ENCODE measurements around the gene TRRAP. TPM values are rescaled to one million over a fixed set of nuclear protein-coding genes. Genes with fewer than 3 reads are reported as not detected.

TRRAP gene
- polyA plus RNA-seq, 1 donor from 2014 or later = 10.2 TPM

DNA sequence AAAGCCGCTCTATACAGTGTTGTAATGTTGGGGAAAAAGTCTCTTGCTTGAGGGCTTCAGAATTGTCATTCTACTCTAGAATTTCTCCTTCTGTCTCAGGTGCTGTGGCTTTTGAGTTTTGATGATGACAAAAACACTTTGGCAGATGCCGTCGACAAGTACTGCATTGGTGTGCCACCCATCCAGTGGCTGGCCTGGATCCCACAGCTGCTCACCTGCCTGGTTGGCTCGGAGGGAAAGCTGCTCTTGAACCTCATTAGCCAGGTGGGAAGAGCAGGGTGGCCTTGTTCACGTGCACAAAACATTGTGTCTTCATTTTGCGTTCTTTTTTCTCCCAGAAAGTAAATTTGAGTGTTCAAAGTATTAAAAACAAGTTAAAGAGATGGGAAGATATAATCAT is 112.0 kb downstream of the TRRAP start:
- peaks cover 0 to 6% (median 3%) of the 10 kb centered on the region in 3 donors for H3K9me3 Mint-ChIP-seq
- peaks cover 5% of the 10 kb centered on the region for H3K36me3 Mint-ChIP-seq
- no peak overlapping the region for H3K27ac Mint-ChIP-seq
- H3K4me1 Mint-ChIP-seq = no peaks in the 10 kb centered on the region
- H3K27me3 Mint-ChIP-seq = no peaks in the 10 kb centered on the region
- H3K4me3 Mint-ChIP-seq = peak overlapping the region in 1 of 4 donors; percentile 20

DNA sequence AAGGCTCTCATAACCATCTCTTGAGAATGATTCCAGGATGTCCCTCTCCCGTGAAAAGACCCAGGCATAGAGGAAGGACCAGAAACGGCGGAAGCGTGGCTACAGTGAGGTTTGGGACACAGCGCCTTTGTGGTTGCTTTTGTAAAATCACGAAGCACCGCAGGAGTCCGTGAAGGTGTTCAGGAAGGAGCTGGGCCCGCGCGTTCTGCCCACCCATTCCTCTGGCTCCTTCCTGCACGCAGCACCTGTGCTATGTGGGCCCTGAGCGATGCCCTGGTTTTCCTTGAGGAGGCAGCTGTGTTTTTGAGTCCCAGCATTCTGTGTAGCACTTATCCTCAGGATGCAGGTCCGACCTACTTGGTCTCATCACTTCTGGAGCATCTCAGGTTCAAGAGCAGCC is 112.8 kb downstream of the TRRAP start:
- no peak overlapping the region for H3K4me3 Mint-ChIP-seq
- H3K4me1 Mint-ChIP-seq = peaks cover 0 to 2% (median 0%) of the 10 kb centered on the region in 3 donors
- peaks cover 0 to under 1% (median 0%) of the 10 kb centered on the region in 3 donors for H3K9me3 Mint-ChIP-seq
- no peak overlapping the region for H3K27ac Mint-ChIP-seq
- no peaks in the 10 kb centered on the region for H3K27me3 Mint-ChIP-seq
- H3K36me3 Mint-ChIP-seq = peaks cover 5% of the 10 kb centered on the region

DNA sequence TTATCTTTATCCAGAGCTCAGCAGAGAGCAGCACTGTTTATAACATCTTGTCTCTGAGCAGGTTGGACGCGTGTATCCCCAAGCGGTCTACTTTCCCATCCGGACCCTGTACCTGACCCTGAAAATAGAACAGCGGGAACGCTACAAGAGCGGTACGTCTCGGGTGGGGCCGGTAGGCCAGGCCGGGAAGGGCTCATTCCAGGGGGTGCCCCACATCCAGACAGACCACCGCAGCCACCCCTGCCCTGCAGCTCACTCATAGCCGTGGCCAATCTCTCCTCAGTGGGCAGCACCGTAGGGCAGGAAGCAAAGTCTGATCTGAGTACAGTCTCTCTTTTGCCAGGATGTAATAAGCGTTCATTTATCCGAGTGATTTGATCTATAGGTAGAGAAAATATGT is 113.7 kb downstream of the TRRAP start:
- Mint-ChIP-seq H3K36me3 (peaks cover 4% of the 10 kb centered on the region), H3K27ac (peak overlapping the region in 1 of 3 donors; percentile 23), H3K9me3 (no peaks in the 10 kb centered on the region), H3K4me3 (no peak overlapping the region), H3K4me1 (peaks cover 0 to 2% (median 0%) of the 10 kb centered on the region in 3 donors), H3K27me3 (no peaks in the 10 kb centered on the region)

DNA sequence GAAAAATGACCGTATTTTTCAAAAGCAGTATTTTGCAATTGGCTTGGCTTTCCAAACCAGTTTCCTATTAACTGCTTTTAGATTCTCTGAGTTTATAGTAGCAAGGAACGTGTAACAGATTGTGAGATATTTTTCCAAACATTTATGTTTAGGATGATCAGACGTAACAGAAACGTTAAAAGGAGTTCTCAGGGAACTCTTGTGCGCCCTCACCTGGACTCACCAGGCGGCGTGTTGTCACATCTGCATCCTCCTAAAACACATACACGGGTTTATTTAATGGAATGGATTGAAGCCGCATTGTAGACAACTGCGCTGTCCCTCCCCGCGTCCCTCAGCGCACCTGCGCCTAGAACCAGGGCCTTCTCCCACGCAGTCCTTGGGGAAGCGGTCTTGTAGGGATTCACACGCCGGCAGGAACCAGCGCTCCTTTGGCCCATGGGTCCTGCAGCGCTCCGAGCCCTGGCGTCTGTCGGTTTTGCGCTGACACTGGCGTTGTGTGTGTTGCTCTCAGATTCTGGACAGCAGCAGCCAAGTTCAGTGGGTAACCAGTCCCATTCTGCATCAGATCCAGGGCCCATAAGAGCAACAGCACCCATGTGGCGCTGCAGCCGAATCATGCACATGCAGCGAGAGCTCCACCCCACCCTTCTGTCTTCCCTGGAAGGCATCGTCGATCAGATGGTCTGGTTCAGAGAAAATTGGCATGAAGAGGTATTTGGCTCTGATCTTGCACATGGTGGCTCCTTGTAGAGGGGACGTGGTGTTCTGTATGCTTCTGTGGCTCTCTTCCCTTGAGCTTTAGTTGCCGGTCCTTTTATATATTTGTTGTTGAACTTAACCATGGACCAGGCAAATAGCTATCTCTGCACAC is 114.9 kb downstream of the TRRAP start:
- Mint-ChIP-seq H3K27me3 (no peaks in the 10 kb centered on the region), H3K27ac (no peak overlapping the region), H3K36me3 (no peaks in the 10 kb centered on the region), H3K4me3 (no peak overlapping the region), H3K4me1 (peaks cover 0 to 2% (median 0%) of the 10 kb centered on the region in 3 donors), H3K9me3 (no peaks in the 10 kb centered on the region)

DNA sequence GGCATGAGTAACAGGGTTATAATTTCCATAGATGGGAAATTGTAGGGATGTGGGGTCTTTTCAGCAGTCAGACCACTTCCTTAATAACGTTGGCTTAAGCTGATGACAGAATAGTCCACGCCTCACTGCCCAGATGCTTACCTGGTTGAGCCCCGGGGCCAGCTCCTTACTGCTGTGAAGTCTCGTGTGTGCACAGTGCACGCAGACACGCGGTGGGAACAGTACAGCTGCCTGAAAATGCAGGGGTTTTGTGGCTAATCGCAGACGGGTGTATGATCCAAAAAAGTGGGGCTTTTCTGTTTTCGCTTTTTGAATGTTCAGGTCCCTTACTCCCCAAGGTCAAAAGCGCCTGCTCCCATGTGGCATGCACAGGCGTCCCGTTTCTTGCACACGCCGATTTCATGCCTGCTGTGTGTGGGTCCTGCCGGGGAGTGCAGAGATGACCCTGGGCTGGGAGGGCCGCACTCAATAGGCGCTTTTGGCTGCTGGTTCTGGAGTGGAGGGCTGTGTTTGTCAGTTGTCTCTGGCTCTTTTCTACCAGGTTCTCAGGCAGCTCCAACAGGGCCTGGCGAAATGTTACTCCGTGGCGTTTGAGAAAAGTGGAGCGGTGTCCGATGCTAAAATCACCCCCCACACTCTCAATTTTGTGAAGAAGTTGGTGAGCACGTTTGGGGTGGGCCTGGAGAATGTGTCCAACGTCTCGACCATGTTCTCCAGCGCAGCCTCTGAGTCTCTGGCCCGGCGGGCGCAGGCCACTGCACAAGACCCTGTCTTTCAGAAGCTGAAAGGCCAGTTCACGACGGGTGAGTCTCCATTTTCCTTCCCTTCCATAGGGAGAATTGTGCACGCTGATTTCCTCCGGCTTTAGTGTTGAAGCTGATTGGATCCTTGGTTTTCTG is 116.0 kb downstream of the TRRAP start:
- H3K4me1 Mint-ChIP-seq = peaks cover 0 to 2% (median 0%) of the 10 kb centered on the region in 3 donors
- H3K9me3 Mint-ChIP-seq = no peaks in the 10 kb centered on the region
- H3K27me3 Mint-ChIP-seq = no peaks in the 10 kb centered on the region
- H3K4me3 Mint-ChIP-seq = no peak overlapping the region
- peak overlapping the region in 1 of 3 donors; percentile 51 for H3K27ac Mint-ChIP-seq
- H3K36me3 Mint-ChIP-seq = no peaks in the 10 kb centered on the region

DNA sequence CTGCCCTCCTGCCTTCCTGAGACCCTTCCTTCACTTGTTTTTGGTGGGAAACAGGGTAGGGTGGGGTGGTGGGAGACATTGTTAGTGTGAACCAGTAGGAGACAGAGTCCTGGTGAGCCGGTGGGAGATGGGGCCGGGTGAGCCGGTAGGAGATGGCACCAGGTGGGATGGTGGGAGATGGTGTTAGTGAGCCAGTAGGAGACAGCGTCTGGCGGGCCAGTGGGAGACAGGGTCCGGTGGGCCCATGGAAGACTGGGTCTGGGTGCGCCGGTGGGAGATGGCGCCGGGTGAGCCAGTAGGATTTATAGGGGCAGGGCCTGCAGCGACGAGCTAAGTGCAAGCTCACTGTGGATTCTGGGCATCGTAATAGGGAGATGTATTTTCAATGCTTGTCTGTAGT is 116.8 kb downstream of the TRRAP start:
- no peaks in the 10 kb centered on the region for H3K9me3 Mint-ChIP-seq
- H3K27ac Mint-ChIP-seq = peak overlapping the region in 1 of 3 donors; percentile 51
- H3K4me3 Mint-ChIP-seq = peak overlapping the region in 1 of 4 donors; percentile 29
- peaks cover 0 to 2% (median 0%) of the 10 kb centered on the region in 3 donors for H3K4me1 Mint-ChIP-seq
- no peaks in the 10 kb centered on the region for H3K36me3 Mint-ChIP-seq
- no peaks in the 10 kb centered on the region for H3K27me3 Mint-ChIP-seq

DNA sequence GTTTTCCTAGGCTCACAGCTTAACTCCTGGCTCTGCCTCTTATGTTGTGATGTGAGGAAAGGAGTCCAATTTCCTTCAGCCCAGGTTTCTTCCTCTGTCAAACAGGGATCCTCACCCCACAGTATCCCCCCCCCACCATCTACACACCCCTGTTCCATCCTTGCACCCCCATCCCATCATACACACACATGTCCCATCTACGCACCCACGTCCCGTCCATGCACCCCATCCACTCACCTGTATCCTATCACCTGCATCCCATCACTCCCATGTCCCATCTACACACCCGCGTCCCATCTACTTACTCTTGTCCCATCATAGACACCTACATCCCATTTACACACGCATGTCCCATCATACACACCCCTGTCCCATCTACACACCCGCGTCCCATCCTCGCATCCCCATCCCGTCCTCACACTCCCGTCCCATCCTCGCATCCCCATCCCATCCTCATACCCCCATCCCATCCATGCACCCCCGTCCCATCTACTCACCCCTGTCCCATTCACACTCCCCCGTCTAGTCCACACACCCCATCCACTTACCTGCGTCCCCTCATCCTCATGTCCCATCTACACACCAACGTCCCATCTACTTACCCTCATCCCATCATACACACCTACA is 117.3 kb downstream of the TRRAP start:
- H3K4me1 Mint-ChIP-seq = peaks cover 0 to 2% (median 0%) of the 10 kb centered on the region in 3 donors
- no peak overlapping the region for H3K27ac Mint-ChIP-seq
- H3K27me3 Mint-ChIP-seq = no peaks in the 10 kb centered on the region
- H3K36me3 Mint-ChIP-seq = no peaks in the 10 kb centered on the region
- H3K9me3 Mint-ChIP-seq = no peaks in the 10 kb centered on the region
- no peak overlapping the region for H3K4me3 Mint-ChIP-seq

DNA sequence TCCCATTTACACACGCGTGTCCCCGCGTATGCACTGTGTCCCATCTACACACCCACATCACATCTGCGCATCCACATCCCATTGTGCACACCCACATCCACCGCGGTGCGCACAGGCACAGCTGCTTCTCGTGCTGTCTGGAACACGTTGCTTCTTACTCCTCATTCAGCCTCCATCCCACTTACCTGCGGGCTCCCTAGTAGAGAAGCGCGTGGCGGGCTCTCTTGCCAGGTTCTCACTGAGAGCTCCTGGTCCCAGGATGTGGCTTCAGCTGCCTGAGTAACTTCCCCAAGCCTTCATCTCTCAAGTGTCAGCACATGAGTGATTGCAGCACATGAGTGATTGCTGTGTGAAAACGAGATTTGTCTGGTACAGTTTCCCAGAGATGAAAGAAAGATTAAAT is 117.8 kb downstream of the TRRAP start:
- Mint-ChIP-seq H3K9me3 (no peaks in the 10 kb centered on the region), H3K4me3 (no peak overlapping the region), H3K36me3 (no peaks in the 10 kb centered on the region), H3K27me3 (no peaks in the 10 kb centered on the region), H3K4me1 (peaks cover 0 to 2% (median 0%) of the 10 kb centered on the region in 3 donors), H3K27ac (peak overlapping the region in 1 of 3 donors; percentile 33)

DNA sequence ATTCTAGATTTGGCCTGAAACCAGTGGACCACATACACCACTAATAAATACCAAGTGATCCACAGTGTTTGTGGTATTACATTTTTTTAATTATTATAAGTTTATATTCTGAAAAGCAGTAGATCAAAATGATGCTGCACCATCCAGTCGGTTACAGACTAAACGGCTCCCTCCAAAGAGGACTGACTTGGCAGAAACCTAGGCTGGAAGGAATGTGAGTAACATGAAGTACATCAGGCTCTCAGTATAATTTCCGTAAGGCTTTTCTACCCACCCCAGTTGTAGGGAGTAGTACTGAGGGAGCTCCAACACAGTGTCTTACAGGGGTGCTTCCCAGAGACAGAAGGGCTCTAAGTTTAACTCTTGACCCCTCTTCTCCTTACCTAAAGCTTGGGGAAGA is 119.5 kb downstream of the TRRAP start:
- Mint-ChIP-seq H3K36me3 (no peaks in the 10 kb centered on the region), H3K27ac (no peak overlapping the region), H3K27me3 (no peaks in the 10 kb centered on the region), H3K4me1 (peaks cover 0 to 2% (median 0%) of the 10 kb centered on the region in 3 donors), H3K4me3 (no peak overlapping the region), H3K9me3 (no peaks in the 10 kb centered on the region)

DNA sequence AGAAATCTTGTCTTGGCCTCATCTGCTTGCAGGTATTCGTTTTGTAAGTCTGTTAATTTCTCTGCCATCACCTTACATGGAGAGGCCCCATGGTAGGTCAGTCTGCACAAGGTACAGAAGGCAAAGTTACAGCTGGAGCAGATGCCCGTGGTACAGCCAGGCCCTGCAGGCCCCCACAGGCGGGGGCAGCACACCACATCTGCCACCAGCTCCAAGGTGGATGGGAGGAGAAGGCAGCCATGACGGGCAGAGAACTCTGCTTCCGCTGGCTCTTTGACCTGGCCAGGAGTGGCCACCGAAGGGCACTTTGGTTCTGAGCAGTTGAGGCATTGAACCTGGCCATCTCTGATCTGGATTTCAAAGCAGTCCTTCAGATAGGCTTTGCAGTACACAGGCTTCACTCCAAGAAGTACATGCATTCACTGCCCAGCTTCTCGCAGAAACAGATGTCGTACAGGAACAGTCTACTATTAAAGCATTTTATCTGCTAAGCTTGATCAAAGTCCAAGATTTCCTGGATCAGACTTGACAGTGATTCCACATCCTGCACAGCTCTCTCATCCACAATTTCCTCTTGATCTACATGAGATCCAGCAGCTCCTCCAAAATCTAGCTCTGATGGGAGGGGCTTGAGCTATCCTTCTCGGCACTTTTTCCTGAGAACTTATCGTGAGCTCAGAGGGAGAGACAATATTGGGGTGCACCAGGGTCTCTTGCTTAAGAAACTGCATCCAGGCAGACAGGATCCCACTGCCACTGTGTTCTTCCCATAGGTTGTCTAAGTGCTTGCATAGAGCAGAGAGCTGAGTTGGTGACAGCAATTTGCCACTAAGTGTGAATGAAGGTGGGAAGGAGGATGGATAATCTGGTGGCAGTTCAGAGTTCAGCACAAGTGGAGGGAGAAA is 120.7 kb downstream of the TRRAP start:
- H3K4me3 Mint-ChIP-seq = no peak overlapping the region
- H3K27me3 Mint-ChIP-seq = no peaks in the 10 kb centered on the region
- H3K4me1 Mint-ChIP-seq = peaks cover 0 to 2% (median 0%) of the 10 kb centered on the region in 3 donors
- H3K9me3 Mint-ChIP-seq = no peaks in the 10 kb centered on the region
- H3K36me3 Mint-ChIP-seq = no peaks in the 10 kb centered on the region
- peak overlapping the region in 1 of 3 donors; percentile 31 for H3K27ac Mint-ChIP-seq

DNA sequence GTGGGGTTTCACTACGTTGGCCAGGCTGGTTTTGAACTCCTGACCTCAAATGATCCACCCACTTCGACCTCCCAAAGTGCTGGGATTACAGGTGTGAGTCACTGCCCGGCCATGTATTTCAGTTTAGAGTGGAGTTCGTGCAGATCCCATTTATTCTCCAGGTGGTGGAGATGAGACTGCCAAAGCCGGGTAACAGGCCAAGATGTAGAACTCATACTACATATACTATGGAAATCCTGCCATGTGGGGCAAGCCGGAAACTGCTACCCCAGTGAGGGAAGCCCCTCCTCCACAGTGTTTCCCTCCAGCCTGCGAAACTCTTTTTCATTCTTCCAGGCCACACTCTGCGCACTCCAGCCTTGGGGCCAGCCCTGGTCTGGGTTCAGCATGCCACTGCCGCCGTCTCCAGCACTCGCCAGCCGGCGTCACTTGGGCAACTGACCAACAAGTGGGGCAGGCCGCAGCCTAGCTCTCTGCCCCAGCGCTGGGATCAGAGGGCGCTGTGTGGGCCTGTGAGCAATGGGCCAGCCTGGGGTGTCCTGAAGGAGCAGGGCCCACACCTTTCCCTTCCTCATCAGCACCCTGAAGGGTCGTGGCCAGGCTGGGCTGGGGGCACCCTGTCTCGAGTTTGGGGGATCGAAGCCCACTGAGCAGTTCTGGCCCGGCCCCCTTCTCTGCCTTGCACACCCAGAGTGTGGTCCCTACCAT is 122.0 kb downstream of the TRRAP start:
- no peaks in the 10 kb centered on the region for H3K9me3 Mint-ChIP-seq
- H3K27me3 Mint-ChIP-seq = no peaks in the 10 kb centered on the region
- H3K27ac Mint-ChIP-seq = no peak overlapping the region
- H3K4me3 Mint-ChIP-seq = no peak overlapping the region
- peaks cover 0 to 2% (median under 1%) of the 10 kb centered on the region in 3 donors for H3K4me1 Mint-ChIP-seq
- H3K36me3 Mint-ChIP-seq = peaks cover 2% of the 10 kb centered on the region

DNA sequence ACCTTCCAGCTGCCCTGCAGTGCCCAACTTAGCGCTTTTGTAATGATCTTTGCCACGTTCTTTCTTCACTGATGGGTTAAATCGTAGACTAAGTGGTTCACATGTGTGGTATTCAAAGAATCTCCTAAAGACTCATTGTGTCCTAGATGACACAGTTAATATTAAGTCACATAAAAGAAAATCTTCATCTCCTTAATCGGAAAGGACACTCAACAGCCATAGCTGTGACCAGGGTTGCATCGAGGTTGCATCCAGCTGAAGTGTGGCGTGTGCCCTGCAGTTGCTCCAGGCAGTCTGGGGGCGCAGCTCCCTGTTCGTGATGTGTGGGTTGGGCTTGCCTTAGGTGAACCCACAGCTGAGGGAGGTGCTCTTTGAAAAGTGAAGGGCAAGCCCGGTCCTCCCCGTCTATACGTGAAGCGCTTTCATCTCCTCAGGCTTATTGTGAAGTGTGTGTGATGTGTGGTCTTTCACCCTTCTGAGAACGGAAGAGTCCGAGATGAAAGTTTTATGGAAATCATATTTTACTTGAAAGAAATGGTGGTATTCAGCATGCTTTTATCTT is 122.7 kb downstream of the TRRAP start:
- H3K4me1 Mint-ChIP-seq = peaks cover 0 to 6% (median 4%) of the 10 kb centered on the region in 3 donors
- H3K27ac Mint-ChIP-seq = peak overlapping the region in 1 of 3 donors; percentile 86
- H3K9me3 Mint-ChIP-seq = no peaks in the 10 kb centered on the region
- H3K36me3 Mint-ChIP-seq = peaks cover 4% of the 10 kb centered on the region
- no peaks in the 10 kb centered on the region for H3K27me3 Mint-ChIP-seq
- no peak overlapping the region for H3K4me3 Mint-ChIP-seq

DNA sequence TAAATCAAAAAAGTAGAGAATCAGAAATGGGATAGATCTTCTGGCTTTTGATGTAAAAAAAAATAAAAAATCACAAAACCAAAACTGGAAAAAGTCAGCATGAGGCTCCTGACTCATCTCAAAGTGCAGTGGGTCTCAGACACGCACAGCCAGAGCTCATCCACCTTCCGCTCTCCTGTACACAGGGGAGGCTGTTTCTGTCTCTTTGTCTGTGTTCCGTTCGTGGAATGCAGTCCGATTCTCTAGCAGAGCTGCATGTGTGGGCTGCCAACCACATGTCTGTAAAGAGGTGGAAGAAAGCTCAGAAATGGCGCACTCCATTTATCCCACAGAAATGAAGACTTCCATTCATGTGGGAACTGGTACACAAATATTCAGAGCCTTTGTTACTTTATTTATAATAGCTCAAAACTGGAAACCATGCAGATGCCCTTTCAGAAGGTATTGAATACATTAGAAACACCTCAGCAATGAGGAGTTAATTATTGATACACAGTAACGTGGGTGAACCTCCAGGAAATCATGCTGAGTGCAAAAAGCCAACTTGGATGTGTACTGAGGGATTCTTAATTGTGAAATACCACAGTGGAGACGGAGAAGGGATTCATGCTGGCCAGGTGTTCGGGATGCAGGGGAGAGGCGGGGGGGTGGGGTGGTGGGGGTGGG is 123.3 kb downstream of the TRRAP start:
- no peaks in the 10 kb centered on the region for H3K27me3 Mint-ChIP-seq
- peaks cover 4% of the 10 kb centered on the region for H3K36me3 Mint-ChIP-seq
- no peaks in the 10 kb centered on the region for H3K9me3 Mint-ChIP-seq
- H3K4me1 Mint-ChIP-seq = peaks cover 0 to 6% (median 4%) of the 10 kb centered on the region in 3 donors
- no peak overlapping the region for H3K4me3 Mint-ChIP-seq
- no peak overlapping the region for H3K27ac Mint-ChIP-seq

All from IgD-negative memory B cell (primary cell).